GM23248 (cell line): ENCODE data around the gene KRTAP27-1. TPM values are rescaled to one million over a fixed set of nuclear protein-coding genes. Genes with fewer than 3 reads are reported as not detected.

Source experiments
- DNase-seq: peaks from one replicate; pipeline ENCODE4 v3.0.0-alpha.2; 2015
- H2AFZ ChIP-seq: fragments of 200-600 bp; sonication (generic); 2 replicates; pipeline ENCODE4 v1.6.1; 2016; ENCODE audit warnings: antibody characterized with exemption
- H3F3A ChIP-seq: fragments of 200-600 bp; sonication (generic); 2 replicates; pipeline ENCODE4 v1.6.1; 2016; ENCODE audit warnings: mild to moderate bottlenecking, antibody characterized with exemption, mixed run types; ENCODE audit not compliant: insufficient read depth
- H3K27ac ChIP-seq: fragments of 200-600 bp; sonication (generic); 2 replicates; pipeline ENCODE4 v1.5.1; 2016; ENCODE audit warnings: mild to moderate bottlenecking
- H3K27me3 ChIP-seq: fragments of 200-600 bp; sonication (generic); replicated peaks from 2 replicates; pipeline ENCODE4 v1.6.1; 2016; ENCODE audit warnings: mild to moderate bottlenecking; ENCODE audit not compliant: insufficient read depth
- H3K36me3 ChIP-seq: fragments of 200-600 bp; sonication (generic); 2 replicates; pipeline ENCODE4 v1.6.1; 2016; ENCODE audit warnings: low read depth, mild to moderate bottlenecking
- H3K4me1 ChIP-seq: fragments of 200-600 bp; sonication (generic); 2 replicates; pipeline ENCODE4 v1.6.1; 2016; ENCODE audit warnings: mild to moderate bottlenecking; ENCODE audit not compliant: insufficient read depth
- H3K4me2 ChIP-seq: fragments of 200-600 bp; sonication (generic); one replicate; pipeline ENCODE4 v1.6.1; 2016; ENCODE audit warnings: mild to moderate bottlenecking; ENCODE audit not compliant: unreplicated experiment
- H3K4me3 ChIP-seq: fragments of 200-600 bp; sonication (generic); 2 replicates; pipeline ENCODE4 v1.5.1; 2016; ENCODE audit warnings: mild to moderate bottlenecking
- H3K79me2 ChIP-seq: fragments of 200-600 bp; sonication (generic); 2 replicates; pipeline ENCODE4 v1.6.1; 2016; ENCODE audit warnings: mild to moderate bottlenecking; ENCODE audit not compliant: insufficient read depth
- H3K9ac ChIP-seq: fragments of 200-600 bp; sonication (generic); 2 replicates; pipeline ENCODE4 v1.6.1; 2016; ENCODE audit warnings: mild to moderate bottlenecking
- H3K9me2 ChIP-seq: fragments of 200-600 bp; sonication (generic); 2 replicates; pipeline ENCODE4 v1.6.1; 2016; ENCODE audit warnings: mixed run types, mild to moderate bottlenecking, moderate library complexity; ENCODE audit not compliant: insufficient read depth
- H3K9me3 ChIP-seq: fragments of 200-600 bp; sonication (generic); one replicate; pipeline ENCODE4 v1.6.1; 2017; ENCODE audit warnings: low read depth
- H4K20me1 ChIP-seq: fragments of 200-600 bp; sonication (generic); 2 replicates; pipeline ENCODE4 v1.6.0; 2016; ENCODE audit not compliant: insufficient read depth
- EZH2 ChIP-seq: fragments of 200-600 bp; sonication (generic); IDR thresholded peaks from 2 replicates; pipeline ENCODE4 v1.6.1; 2018; ENCODE audit warnings: antibody characterized with exemption, mild to moderate bottlenecking; ENCODE audit not compliant: insufficient read depth, poor library complexity, severe bottlenecking
- EZH2phosphoT487 ChIP-seq: fragments of 200-600 bp; sonication (generic); IDR thresholded peaks from 2 replicates; pipeline ENCODE4 v1.6.1; 2018; ENCODE audit warnings: antibody characterized with exemption, moderate library complexity, mild to moderate bottlenecking, low read depth; ENCODE audit not compliant: insufficient read depth
- WGBS, 2 experiments: methylation state at CpG; one replicate each; pipeline ENCODE4 v1.1.6; 2015 to 2017; ENCODE audit warnings: low lambda C conversion rate in 2 of 2, low coverage in 1 of 2; ENCODE audit errors: missing lambda C conversion rate in 2 of 2; 5-methylcytosine and 5-hydroxymethylcytosine counted together
- in situ Hi-C: fragments of 300-500 bp; cut with MboI; formaldehyde crosslinking; loops from 2 replicates; pipeline ENCODE4 v1.15.0; 2020
- polyA plus RNA-seq: library from polyadenylated mRNA; unstranded; fragments of >200 nt; fragmentation: Nextera tagmentation; extraction: Ambion mirVana; gene quantifications from 2 replicates; pipeline ENCODE4 v1.2.1, GENCODE V29; 2016
- total RNA-seq: library from RNA; depleted of rRNA; stranded (reverse); fragments of >200 nt; shearing (Covaris generic); gene quantifications from 2 replicates; pipeline ENCODE4 v1.2.3, GENCODE V29; 2014; rRNA removed

KRTAP27-1 gene, protein sequence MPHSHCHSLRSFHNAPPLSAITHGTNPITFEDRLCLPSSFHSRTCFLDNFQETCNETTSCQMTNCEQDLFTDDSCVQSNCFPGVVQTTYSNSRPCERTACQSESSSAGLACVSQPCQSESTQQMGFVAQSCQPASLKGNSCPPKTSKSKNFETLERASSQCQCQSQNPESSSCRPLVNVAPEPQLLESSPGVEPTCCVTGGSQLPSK
- total RNA-seq (not detected in 2 replicates), polyA plus RNA-seq (not detected in 2 replicates)

DNA sequence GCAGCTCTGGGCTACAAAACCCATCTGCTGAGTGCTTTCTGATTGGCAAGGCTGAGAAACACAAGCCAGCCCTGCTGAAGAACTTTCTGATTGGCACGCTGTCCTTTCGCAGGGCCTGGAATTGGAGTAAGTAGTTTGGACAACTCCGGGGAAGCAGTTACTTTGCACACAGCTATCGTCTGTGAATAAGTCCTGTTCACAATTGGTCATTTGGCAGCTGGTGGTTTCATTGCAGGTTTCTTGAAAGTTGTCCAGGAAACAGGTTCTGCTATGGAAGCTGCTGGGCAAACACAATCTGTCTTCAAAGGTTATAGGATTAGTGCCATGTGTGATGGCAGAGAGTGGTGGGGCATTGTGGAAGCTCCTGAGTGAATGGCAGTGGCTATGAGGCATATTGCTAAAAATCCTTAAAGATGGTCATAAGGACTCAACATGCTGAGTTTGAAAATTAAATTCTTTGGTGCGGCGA, at the start of gene KRTAP27-1:
Gene KRTAP27-1 (minus strand): TSS at position 419 of the 469 bp plus-strand sequence. CDS start 26 bp downstream, at position 393.
- no peak within 1 kb of the TSS for H3K4me3 ChIP-seq
- no peak within 1 kb of the TSS for H3K4me2 ChIP-seq
- no peaks in the 10 kb centered on the region for H3K9me3 ChIP-seq
- in situ Hi-C loops = no loop called here
- H3F3A ChIP-seq = no peaks in the 10 kb centered on the region
- no peaks in the 10 kb centered on the region for H4K20me1 ChIP-seq
- WGBS, 2 experiments = 48 to 53% methylated on average over 6 of the region's 6 CpGs
- no peak within 1 kb of the TSS for H2AFZ ChIP-seq
- no peak within 1 kb of the TSS for H3K27ac ChIP-seq
- H3K79me2 ChIP-seq = no peaks in the 10 kb centered on the region
- H3K9ac ChIP-seq = no peak within 1 kb of the TSS
- H3K27me3 ChIP-seq = no peaks in the 10 kb centered on the region
- no peaks in the 10 kb centered on the region for H3K36me3 ChIP-seq
- DNase-seq = no peak
- TF ChIP-seq EZH2phosphoT487 (no peak), EZH2 (no peak)
- no peaks in the 10 kb centered on the region for H3K9me2 ChIP-seq
- no peaks in the 10 kb centered on the region for H3K4me1 ChIP-seq

DNA sequence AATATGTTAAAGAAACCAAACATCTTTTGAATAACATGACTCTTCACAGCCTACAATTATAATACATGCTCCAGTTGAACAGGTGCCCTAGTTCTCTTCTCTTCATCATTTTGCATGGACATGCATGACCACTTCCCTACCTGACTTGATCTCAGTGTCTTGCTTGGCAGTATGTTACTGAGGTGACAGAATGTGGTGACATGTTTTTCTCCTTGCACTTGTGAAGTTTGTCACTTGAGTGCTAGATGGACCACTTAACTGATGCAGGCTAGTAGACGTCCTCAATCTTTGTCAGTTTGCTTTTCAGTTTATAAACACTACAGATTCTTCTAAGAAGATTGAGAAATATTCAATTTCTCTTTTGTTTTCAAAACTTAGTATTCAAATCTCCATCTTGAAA, 44.7 kb upstream of the KRTAP27-1 start:
- Histone ChIP-seq H4K20me1 (no peaks in the 10 kb centered on the region), H3K79me2 (no peaks in the 10 kb centered on the region), H3K27me3 (no peaks in the 10 kb centered on the region), H2AFZ (no peak overlapping the region), H3F3A (no peaks in the 10 kb centered on the region), H3K9ac (no peak overlapping the region), H3K4me3 (no peak overlapping the region), H3K36me3 (no peaks in the 10 kb centered on the region), H3K9me2 (no peaks in the 10 kb centered on the region), H3K9me3 (no peaks in the 10 kb centered on the region), H3K27ac (no peak overlapping the region), H3K4me1 (no peaks in the 10 kb centered on the region), H3K4me2 (no peak overlapping the region)
- 0 to 2% methylated on average over 1 of the region's 1 CpG for WGBS, 2 experiments
- in situ Hi-C loops = no loop called here
- no peak for TF ChIP-seq EZH2
- TF ChIP-seq EZH2phosphoT487 = no peak
- DNase-seq = no peak

DNA sequence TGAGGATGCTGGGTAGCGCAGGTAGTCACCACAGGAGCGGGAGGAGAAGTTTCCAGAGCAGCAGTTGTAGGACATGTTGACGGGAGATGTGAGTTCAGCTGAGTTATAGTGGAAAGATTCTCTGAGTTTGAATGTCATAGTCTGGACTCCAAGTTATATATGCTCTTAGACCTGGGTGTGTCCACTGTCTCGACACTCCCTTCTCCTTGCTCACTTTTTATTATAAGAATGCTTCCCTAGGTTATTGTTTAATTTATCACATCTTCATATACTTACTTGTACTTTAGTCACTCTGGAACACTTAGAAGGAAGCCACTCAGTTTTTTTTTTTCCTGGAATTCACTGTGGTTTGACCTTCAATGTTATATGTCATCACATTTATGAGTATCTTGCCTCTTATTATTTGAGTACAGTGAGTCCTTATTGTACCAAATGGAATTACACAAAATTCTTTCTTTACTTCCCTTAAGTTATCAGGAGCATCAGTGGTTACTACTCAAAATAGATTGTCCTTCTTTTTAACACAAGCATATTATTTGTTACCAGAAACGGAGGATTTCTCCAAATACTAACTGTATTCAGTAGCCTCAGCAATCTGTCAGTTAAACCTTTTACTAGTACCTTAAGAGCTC, 34.8 kb upstream of the KRTAP27-1 start, which contains the start of gene KRTAP13-2:
Gene KRTAP13-2 (minus strand): TSS at position 133 of the 632 bp plus-strand sequence. CDS start 58 bp downstream, at position 75.
- Histone ChIP-seq H3K9me3 (no peaks in the 10 kb centered on the region), H2AFZ (no peak within 1 kb of the TSS), H3K4me1 (no peaks in the 10 kb centered on the region), H3K9ac (no peak within 1 kb of the TSS), H3K4me3 (no peak within 1 kb of the TSS), H3K36me3 (no peaks in the 10 kb centered on the region), H3K27me3 (no peaks in the 10 kb centered on the region), H3K9me2 (no peaks in the 10 kb centered on the region), H3K79me2 (no peaks in the 10 kb centered on the region), H4K20me1 (no peaks in the 10 kb centered on the region), H3F3A (no peaks in the 10 kb centered on the region), H3K27ac (no peak within 1 kb of the TSS), H3K4me2 (no peak within 1 kb of the TSS)
- DNase-seq = no peak
- 25 to 28% methylated on average over 5 of the region's 5 CpGs for WGBS, 2 experiments
- TF ChIP-seq EZH2phosphoT487 (no peak), EZH2 (no peak)
- in situ Hi-C loops = no loop called here

DNA sequence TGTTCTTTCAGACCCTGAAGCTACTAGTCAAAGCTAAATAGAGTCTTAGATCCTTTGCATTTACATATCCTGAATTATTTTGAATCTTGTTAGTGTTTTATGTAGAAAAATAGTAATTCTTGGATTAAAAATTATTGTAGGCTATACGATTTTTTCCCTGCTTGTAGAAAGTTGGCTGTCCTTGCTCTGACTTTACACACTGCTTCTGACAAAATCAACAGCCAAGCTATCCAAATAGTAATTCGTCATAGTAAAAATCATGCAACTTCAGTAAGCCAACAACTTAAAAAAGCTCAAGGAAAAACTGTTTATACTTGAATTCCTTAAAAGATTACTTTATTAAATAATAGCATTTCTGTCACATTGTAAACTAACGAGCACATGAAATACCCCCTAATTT, 18.4 kb upstream of the KRTAP27-1 start:
- Histone ChIP-seq H3K4me3 (no peak overlapping the region), H3F3A (no peaks in the 10 kb centered on the region), H2AFZ (no peak overlapping the region), H3K36me3 (no peaks in the 10 kb centered on the region), H3K9ac (no peak overlapping the region), H3K4me2 (no peak overlapping the region), H3K9me3 (no peaks in the 10 kb centered on the region), H3K9me2 (no peaks in the 10 kb centered on the region), H3K79me2 (no peaks in the 10 kb centered on the region), H3K27ac (no peak overlapping the region), H4K20me1 (no peaks in the 10 kb centered on the region), H3K27me3 (no peaks in the 10 kb centered on the region), H3K4me1 (no peaks in the 10 kb centered on the region)
- TF ChIP-seq EZH2phosphoT487 (no peak), EZH2 (no peak)
- DNase-seq = no peak
- WGBS, 2 experiments = 4 to 6% methylated on average over 3 of the region's 3 CpGs
- in situ Hi-C loops = no loop called here
